Heart right ventricle (tissue), 16 donors: Measurements from ENCODE around the gene OGFOD3. TPM values are rescaled to one million over a fixed set of nuclear protein-coding genes. Genes with fewer than 3 reads are reported as not detected.

Experiments
- ATAC-seq, 8 donors: fragments of 200-7000 bp; cut with Tn5 transposase; one replicate each; pipeline ENCODE4 v1.9.1; 2020; ENCODE audit warnings: mild to moderate bottlenecking in 8 of 8, moderate library complexity in 8 of 8, moderate number of reproducible peaks in 1 of 8
- DNase-seq, 2 donors: peaks; one replicate each; pipeline ENCODE4 v3.0.0-alpha.2; 2020
- H3K27ac ChIP-seq, 10 donors: fragments of 200-600 bp; sonication (generic) in 2 of 10; one replicate each; pipeline versions ENCODE4 v1.5.0 to v1.8.0; 2020 to 2022; ENCODE audit warnings: mild to moderate bottlenecking in 3 of 10
- H3K27me3 ChIP-seq, 7 donors: fragments of 200-600 bp; one replicate each; pipeline ENCODE4 v1.8.0; 2021 to 2022; ENCODE audit warnings: mild to moderate bottlenecking in 2 of 7
- H3K36me3 ChIP-seq, 9 donors: fragments of 200-600 bp; sonication (generic) in 1 of 9; one replicate each; pipeline versions ENCODE4 v1.5.0 to v1.8.0; 2020 to 2022; ENCODE audit warnings: mild to moderate bottlenecking in 2 of 9
- H3K4me1 ChIP-seq, 9 donors: fragments of 200-600 bp; sonication (generic) in 1 of 9; one replicate each; pipeline versions ENCODE4 v1.5.0 to v1.8.0; 2020 to 2022; ENCODE audit warnings: mild to moderate bottlenecking in 4 of 9
- H3K4me3 ChIP-seq, 10 donors: fragments of 200-600 bp; sonication (generic) in 2 of 10; one replicate each; pipeline versions ENCODE4 v1.5.0 to v1.8.0; 2020 to 2022; ENCODE audit warnings: mild to moderate bottlenecking in 7 of 10, moderate library complexity in 2 of 10
- H3K9me3 ChIP-seq, 11 donors: fragments of 200-600 bp in 10 of 11; sonication (generic) in 2 of 11; one replicate each; pipeline versions ENCODE4 v1.5.0 to v1.8.0; 2013 to 2022; ENCODE audit warnings: mild to moderate bottlenecking in 2 of 11, control low read depth in 1 of 11, moderate library complexity in 1 of 11
- CTCF ChIP-seq, 9 donors: fragments of 200-600 bp; sonication (generic) in 2 of 9; IDR thresholded peaks; one replicate each; pipeline versions ENCODE4 v1.5.0 to v1.8.0; 2021 to 2022; ENCODE audit warnings: antibody characterized with exemption in 9 of 9, mild to moderate bottlenecking in 5 of 9, moderate library complexity in 1 of 9
- WGBS, 2 donors: extraction: QIAGEN DNeasy Blood & Tissue Kit; methylation state at CpG; one replicate each; pipeline ENCODE4 v1.1.7; 2013; ENCODE audit warnings: inconsistent platforms in 1 of 2; 5-methylcytosine and 5-hydroxymethylcytosine counted together
- intact Hi-C, 10 donors: fragments of 100-400 bp; cut with DNase I; formaldehyde crosslinking; loops; one replicate each; pipeline versions ENCODE4 v1.11.1 to v1.14.2; 2022
- polyA plus RNA-seq, 2 donors: library from polyadenylated mRNA; stranded (reverse); fragments of 200-250 nt; gene quantifications; one replicate each; pipeline ENCODE4 v1.2.3, GENCODE V29; 2013
- total RNA-seq, 10 donors: library from RNA; stranded (reverse); fragmentation: NEBNext Ultra II Directional in 3 of 10; extraction: Animal tissue kit (Norgen Biotek cat#: 25700) in 3 of 10; gene quantifications; one replicate each; pipeline versions ENCODE4 v1.2.1 to v1.2.4, GENCODE V29; 2021 to 2023
- donor health status: Arrhythmogenic right ventricular cardiomyopathy.
- donor health status: ischemic (EF 13 %, LVEDD 7.1; RV severe dilation, severe dysfunction).
- donor health status: healthy with polysubstance abuse.
- donor health status: DM: no; HTN: yes; CAD: no.
- donor health status: DM: no; HTN: no; CAD: no.
- donor health status: ischemic (EF 25% LVEDD 6.9; RV normal size, moderate dysfunction).
- donor health status: ischemic (EF 25% LVEDD 5.7; RV mildly dilated, moderate dysfunction).
- donor health status: healthy.
- donor health status: DM: yes; HTN: yes; CAD: no.
- donor health status: Ischemic cardiomyopathy.
- donor health status: ischemic (EF 35%, LVEDD 5.7; RV mildly dilated, moderate dysfunction).
- donor health status: nonischemic (EF 11% LVEDD 7.7; RV severe dilation, severe dysfunction).
- donor health status: DM: yes; HTN: yes; CAD: no.
- donor health status: PGD.
- donor health status: ischemic (EF 29% LVEDD 5.4; RV normal size, mild dysfunction).
- donor health status: nonischemic (EF 23%, LVEDD 6.1; RV moderate dilation, normal function).

The OGFOD3 gene
- total and polyA plus RNA-seq, 12 donors: 23.3 to 39.4 (median 30.8) TPM

- Histone ChIP-seq H3K27me3 (no peaks in the 10 kb centered on the region), H3K36me3 (peaks cover 0 to 85% (median 4%) of the 10 kb centered on the region in 9 donors), H3K27ac (no peak overlapping the region), H3K4me1 (peaks cover 0 to 12% (median 0%) of the 10 kb centered on the region in 9 donors), H3K4me3 (no peak overlapping the region), H3K9me3 (no peaks in the 10 kb centered on the region)
- intact Hi-C loops: no loop called here
- WGBS, 2 donors: 90 to 92% methylated on average over 12 of the region's 12 CpGs
- DNase-seq (no peak), ATAC-seq (no peak)
- TF ChIP-seq CTCF (IDR thresholded peaks at IDR 0.05): no peak
These were observed 16.7 kb upstream of the OGFOD3 start for GRCh38 chr17:82435103-82435502.

- H3K27me3 ChIP-seq: no peaks in the 10 kb centered on the region
- ATAC-seq: no peak
- H3K4me1 ChIP-seq: peaks cover 0 to 7% (median 0%) of the 10 kb centered on the region in 9 donors
- no peak for DNase-seq
- H3K4me3 ChIP-seq: no peak overlapping the region
- no peak for TF ChIP-seq CTCF (IDR thresholded peaks at IDR 0.05)
- H3K9me3 ChIP-seq: no peaks in the 10 kb centered on the region
- intact Hi-C loops: no loop called here
- WGBS, 2 donors: 80 to 84% methylated on average over 3 of the region's 3 CpGs
- peak overlapping the region in 1 of 10 donors; percentile 24 for H3K27ac ChIP-seq
- H3K36me3 ChIP-seq: peaks cover 0 to 82% (median 4%) of the 10 kb centered on the region in 9 donors
These were observed 15.8 kb upstream of the OGFOD3 start for GRCh38 chr17:82434216-82434565.

GRCh38 chr17:82433560-82434215, 15.3 kb upstream of the OGFOD3 start:
- Histone ChIP-seq H3K4me1 (peaks cover 0 to 7% (median 0%) of the 10 kb centered on the region in 9 donors), H3K36me3 (peaks cover 0 to 82% (median 4%) of the 10 kb centered on the region in 9 donors), H3K4me3 (no peak overlapping the region), H3K27me3 (no peaks in the 10 kb centered on the region), H3K27ac (no peak overlapping the region), H3K9me3 (no peaks in the 10 kb centered on the region)
- intact Hi-C loops: no loop called here
- no peak for DNase-seq
- no peak for TF ChIP-seq CTCF (IDR thresholded peaks at IDR 0.05)
- no peak for ATAC-seq
- 94 to 95% methylated on average over 32 of the region's 32 CpGs for WGBS, 2 donors

GRCh38 chr17:82432017-82432416, 13.6 kb upstream of the OGFOD3 start:
- H3K9me3 ChIP-seq: no peaks in the 10 kb centered on the region
- H3K36me3 ChIP-seq: peaks cover 0 to 72% (median 4%) of the 10 kb centered on the region in 9 donors
- H3K4me3 ChIP-seq: no peak overlapping the region
- intact Hi-C loops: no loop called here
- H3K4me1 ChIP-seq: peaks cover 0 to 7% (median 0%) of the 10 kb centered on the region in 9 donors
- H3K27ac ChIP-seq: no peak overlapping the region
- 78 to 88% methylated on average over 8 of the region's 8 CpGs for WGBS, 2 donors
- no peak for TF ChIP-seq CTCF (IDR thresholded peaks at IDR 0.05)
- ATAC-seq (no peak), DNase-seq (no peak)
- no peaks in the 10 kb centered on the region for H3K27me3 ChIP-seq
